ENCODE results near the gene TDO2.
"Not testable (repeated sequence)": the region's sequence is repeated elsewhere in the genome, so short reads cannot be mapped to it uniquely, and the experiment has no call there.

The TDO2 gene

DNA sequence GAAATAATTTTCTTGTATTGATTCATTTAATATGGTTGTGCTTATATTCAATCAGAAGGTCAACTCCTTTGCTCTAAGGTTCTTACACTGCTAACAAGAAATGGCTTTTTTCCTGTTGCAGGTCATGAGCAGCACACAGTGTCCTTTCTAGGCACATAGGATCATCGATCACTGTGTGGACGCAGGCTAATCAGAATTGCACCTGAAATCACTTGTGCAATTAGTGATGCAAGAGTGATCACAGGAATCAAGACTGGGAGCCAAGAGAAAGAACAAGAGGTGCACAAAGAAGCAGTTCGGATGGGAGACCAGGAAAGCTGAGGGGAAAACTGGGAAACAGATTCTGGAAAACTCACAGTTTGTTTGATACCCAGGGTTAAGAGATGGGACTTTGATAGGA lies 21.1 kb downstream of the TDO2 start:
- no peak overlapping the region for H2AFZ ChIP-seq (ENCODE audit: low read depth, low read length)
- no peaks in the 10 kb centered on the region for H3K79me2 ChIP-seq (ENCODE audit: low read length)
- H3K36me3 ChIP-seq (replicated peaks; ENCODE audit: low read depth, low read length), result no peaks in the 10 kb centered on the region
- TF ChIP-seq, protein P1, sequence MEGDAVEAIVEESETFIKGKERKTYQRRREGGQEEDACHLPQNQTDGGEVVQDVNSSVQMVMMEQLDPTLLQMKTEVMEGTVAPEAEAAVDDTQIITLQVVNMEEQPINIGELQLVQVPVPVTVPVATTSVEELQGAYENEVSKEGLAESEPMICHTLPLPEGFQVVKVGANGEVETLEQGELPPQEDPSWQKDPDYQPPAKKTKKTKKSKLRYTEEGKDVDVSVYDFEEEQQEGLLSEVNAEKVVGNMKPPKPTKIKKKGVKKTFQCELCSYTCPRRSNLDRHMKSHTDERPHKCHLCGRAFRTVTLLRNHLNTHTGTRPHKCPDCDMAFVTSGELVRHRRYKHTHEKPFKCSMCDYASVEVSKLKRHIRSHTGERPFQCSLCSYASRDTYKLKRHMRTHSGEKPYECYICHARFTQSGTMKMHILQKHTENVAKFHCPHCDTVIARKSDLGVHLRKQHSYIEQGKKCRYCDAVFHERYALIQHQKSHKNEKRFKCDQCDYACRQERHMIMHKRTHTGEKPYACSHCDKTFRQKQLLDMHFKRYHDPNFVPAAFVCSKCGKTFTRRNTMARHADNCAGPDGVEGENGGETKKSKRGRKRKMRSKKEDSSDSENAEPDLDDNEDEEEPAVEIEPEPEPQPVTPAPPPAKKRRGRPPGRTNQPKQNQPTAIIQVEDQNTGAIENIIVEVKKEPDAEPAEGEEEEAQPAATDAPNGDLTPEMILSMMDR (IDR thresholded peaks at IDR 0.05; ENCODE audit: low read depth, low read length), result no peak
- no peak for TF ChIP-seq EZH2phosphoT487 (IDR thresholded peaks at IDR 0.05; ENCODE audit: low read depth)
- H3K4me1 ChIP-seq (ENCODE audit: low read length), result peaks cover 2% of the 10 kb centered on the region; the same call in 1 of the 2 replicates
- no peaks in the 10 kb centered on the region for H3K27me3 ChIP-seq (ENCODE audit: low read depth, low read length)
- H3K9ac ChIP-seq (ENCODE audit: low read length), result no peak overlapping the region
- peaks cover 7% of the 10 kb centered on the region; the same call in 1 of the 2 replicates for H3K9me3 ChIP-seq (ENCODE audit: insufficient read depth, low read length)
- H3K27ac ChIP-seq (ENCODE audit: low read length), result no peak overlapping the region
- no peak overlapping the region for H3K4me3 ChIP-seq (ENCODE audit: low read length)
- H3K4me2 ChIP-seq (ENCODE audit: low read length), result no peak overlapping the region
- H4K20me1 ChIP-seq (ENCODE audit: insufficient read depth, low read length), result no peaks in the 10 kb centered on the region

DNA sequence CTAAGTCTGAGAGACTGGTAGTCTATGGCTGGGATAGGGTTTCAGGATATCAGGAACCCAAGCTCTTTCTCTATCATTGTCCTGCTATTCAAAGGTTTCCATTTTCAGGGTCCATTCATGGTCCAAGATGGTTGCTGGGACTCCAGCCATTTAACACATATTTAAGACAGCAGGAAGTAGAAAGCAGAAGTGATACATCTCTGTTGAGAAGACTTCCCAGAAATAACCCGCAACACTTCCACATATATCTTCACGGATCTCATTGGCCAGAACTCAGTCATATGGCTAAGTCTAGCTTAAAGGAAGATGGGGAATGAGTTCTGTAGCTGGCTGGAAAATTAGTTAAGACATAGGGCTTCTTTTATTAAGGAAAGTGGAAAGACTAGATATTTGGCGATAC lies 26.3 kb downstream of the TDO2 start:
- Histone ChIP-seq H3K9me3 (ENCODE audit: insufficient read depth, low read length) (peaks cover 6% of the 10 kb centered on the region; the same call in 1 of the 2 replicates), H3K4me1 (ENCODE audit: low read length) (peaks cover 6% of the 10 kb centered on the region; the same call in 1 of the 2 replicates), H3K27ac (ENCODE audit: low read length) (no peak overlapping the region), H3K4me2 (ENCODE audit: low read length) (no peak overlapping the region), H3K27me3 (ENCODE audit: low read depth, low read length) (no peaks in the 10 kb centered on the region), H3K36me3 (replicated peaks; ENCODE audit: low read depth, low read length) (no peaks in the 10 kb centered on the region), H2AFZ (ENCODE audit: low read depth, low read length) (no peak overlapping the region), H3K9ac (ENCODE audit: low read length) (no peak overlapping the region), H3K79me2 (ENCODE audit: low read length) (no peaks in the 10 kb centered on the region), H3K4me3 (ENCODE audit: low read length) (no peak overlapping the region), H4K20me1 (ENCODE audit: insufficient read depth, low read length) (no peaks in the 10 kb centered on the region)
- TF ChIP-seq, protein P1 (IDR thresholded peaks at IDR 0.05; ENCODE audit: low read depth, low read length), result no peak
- TF ChIP-seq EZH2phosphoT487 (IDR thresholded peaks at IDR 0.05; ENCODE audit: low read depth), result no peak

DNA sequence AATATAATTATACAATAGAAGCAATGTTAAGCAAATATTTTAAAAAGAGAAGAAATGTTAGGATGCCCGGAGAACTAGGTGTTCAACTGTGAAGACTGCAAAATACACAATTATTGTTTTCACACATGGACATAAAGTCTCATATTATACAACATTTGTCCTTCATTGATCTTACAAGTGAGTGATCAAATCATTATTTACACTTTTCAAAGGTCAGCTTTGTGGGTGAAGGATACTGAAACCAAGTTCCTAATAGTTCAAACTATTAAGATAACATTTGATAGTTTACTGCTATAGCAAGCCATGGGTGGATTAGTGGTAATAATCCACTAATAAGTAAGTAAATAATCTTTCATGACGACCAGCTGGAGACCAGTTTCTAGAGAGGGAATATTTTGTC lies 26.8 kb downstream of the TDO2 start:
- Histone ChIP-seq H3K36me3 (replicated peaks; ENCODE audit: low read depth, low read length) (no peaks in the 10 kb centered on the region), H3K9ac (ENCODE audit: low read length) (no peak overlapping the region), H3K9me3 (ENCODE audit: insufficient read depth, low read length) (peaks cover 6% of the 10 kb centered on the region; the same call in 1 of the 2 replicates), H4K20me1 (ENCODE audit: insufficient read depth, low read length) (no peaks in the 10 kb centered on the region), H3K27me3 (ENCODE audit: low read depth, low read length) (no peaks in the 10 kb centered on the region), H3K4me1 (ENCODE audit: low read length) (peaks cover 6% of the 10 kb centered on the region; the same call in 1 of the 2 replicates), H2AFZ (ENCODE audit: low read depth, low read length) (no peak overlapping the region), H3K79me2 (ENCODE audit: low read length) (no peaks in the 10 kb centered on the region), H3K27ac (ENCODE audit: low read length) (no peak overlapping the region), H3K4me2 (ENCODE audit: low read length) (no peak overlapping the region), H3K4me3 (ENCODE audit: low read length) (no peak overlapping the region)
- TF ChIP-seq, protein P1 (IDR thresholded peaks at IDR 0.05; ENCODE audit: low read depth, low read length), result no peak
- TF ChIP-seq EZH2phosphoT487 (IDR thresholded peaks at IDR 0.05; ENCODE audit: low read depth), result no peak

DNA sequence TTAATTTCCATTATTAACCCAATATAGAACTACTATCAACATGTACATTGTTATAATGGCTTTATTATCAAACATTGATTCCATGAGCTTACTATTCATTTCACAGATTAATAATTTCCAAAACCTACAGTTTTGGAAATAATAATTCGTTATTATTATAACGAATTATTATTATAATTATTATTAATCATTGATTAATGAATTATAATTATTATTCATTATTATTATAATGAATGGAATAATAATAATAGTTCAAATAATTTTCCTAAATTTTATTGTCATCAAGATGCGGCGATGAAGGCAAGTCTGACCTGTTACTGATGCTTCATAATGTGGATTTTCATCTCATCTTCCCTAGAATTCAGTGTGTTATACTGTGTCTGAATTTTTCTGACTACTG lies 28.1 kb downstream of the TDO2 start:
- Histone ChIP-seq H3K4me3 (ENCODE audit: low read length) (no peak overlapping the region), H3K79me2 (ENCODE audit: low read length) (no peaks in the 10 kb centered on the region), H3K9me3 (ENCODE audit: insufficient read depth, low read length) (peaks cover 6% of the 10 kb centered on the region; the same call in 1 of the 2 replicates), H3K4me1 (ENCODE audit: low read length) (peaks cover 6% of the 10 kb centered on the region; the same call in 1 of the 2 replicates), H3K27me3 (ENCODE audit: low read depth, low read length) (no peaks in the 10 kb centered on the region), H3K27ac (ENCODE audit: low read length) (no peak overlapping the region), H4K20me1 (ENCODE audit: insufficient read depth, low read length) (no peaks in the 10 kb centered on the region), H3K36me3 (replicated peaks; ENCODE audit: low read depth, low read length) (no peaks in the 10 kb centered on the region), H3K4me2 (ENCODE audit: low read length) (no peak overlapping the region), H3K9ac (ENCODE audit: low read length) (no peak overlapping the region), H2AFZ (ENCODE audit: low read depth, low read length) (no peak overlapping the region)
- TF ChIP-seq, protein P1 (IDR thresholded peaks at IDR 0.05; ENCODE audit: low read depth, low read length), result no peak
- no peak for TF ChIP-seq EZH2phosphoT487 (IDR thresholded peaks at IDR 0.05; ENCODE audit: low read depth)

DNA sequence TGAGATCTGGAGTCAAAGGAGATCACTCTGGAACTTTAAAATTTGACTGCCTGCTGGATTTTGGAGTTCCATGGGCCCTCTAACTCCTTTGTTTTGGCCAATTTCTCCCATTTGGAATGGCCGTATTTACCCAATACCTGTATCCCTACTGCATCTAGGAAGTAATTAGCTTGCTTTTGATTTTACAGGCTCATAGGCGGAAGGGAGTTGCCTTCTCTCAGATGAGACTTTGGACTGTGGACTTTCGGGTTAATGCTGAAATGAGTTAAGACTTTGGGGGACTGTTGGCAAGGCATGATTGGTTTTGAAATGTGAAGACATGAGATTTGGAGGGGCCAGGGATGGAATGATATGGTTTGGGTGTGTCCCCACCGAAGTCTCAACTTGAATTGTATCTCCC lies 31.1 kb downstream of the TDO2 start:
- not testable (repeated sequence) for H3K9ac ChIP-seq (ENCODE audit: low read length); H3K4me2 ChIP-seq (ENCODE audit: low read length); H3K27ac ChIP-seq (ENCODE audit: low read length); H3K79me2 ChIP-seq (ENCODE audit: low read length); H4K20me1 ChIP-seq (ENCODE audit: insufficient read depth, low read length); H3K27me3 ChIP-seq (ENCODE audit: low read depth, low read length); H2AFZ ChIP-seq (ENCODE audit: low read depth, low read length); H3K36me3 ChIP-seq (replicated peaks; ENCODE audit: low read depth, low read length); H3K4me3 ChIP-seq (ENCODE audit: low read length); H3K4me1 ChIP-seq (ENCODE audit: low read length); H3K9me3 ChIP-seq (ENCODE audit: insufficient read depth, low read length)
